HG02798 (cell line): Measurements from ENCODE around the gene DGKA.

Experiments used
- ATAC-seq: cut with Tn5 transposase; IDR thresholded peaks from one replicate; pipeline ENCODE4 v1.9.1; 2021; ENCODE audit warnings: mild to moderate bottlenecking; ENCODE audit not compliant: unreplicated experiment, poor library complexity

DGKA gene

DNA sequence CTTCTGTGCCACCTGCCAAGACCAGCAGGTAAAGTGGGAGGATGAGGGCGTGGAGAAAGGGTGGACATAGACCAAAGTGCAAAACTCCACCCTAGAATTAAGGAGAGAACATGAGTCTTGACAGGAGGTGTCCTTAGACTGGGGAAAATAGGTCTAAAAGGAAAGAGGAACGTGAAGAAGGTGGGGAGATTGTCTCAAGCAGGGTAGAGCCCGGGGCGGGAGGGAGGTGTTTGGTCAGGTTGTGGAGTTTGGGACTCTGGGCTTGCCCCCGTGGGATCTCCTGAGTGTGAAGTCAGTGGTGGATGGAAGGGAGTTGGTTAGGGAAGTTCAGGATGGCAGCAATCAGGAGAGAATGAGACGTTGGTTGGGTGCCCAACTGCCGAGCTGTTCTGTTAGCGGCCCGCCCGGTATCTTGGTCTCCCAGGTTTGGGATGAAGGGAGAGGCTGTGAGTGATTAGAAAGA lies 386 bp downstream of the DGKA start:
- ATAC-seq: no peak

- ATAC-seq: no peak
Observed at GRCh38 chr12:55931780-55932550, 1.0 kb downstream of the DGKA start.

DNA sequence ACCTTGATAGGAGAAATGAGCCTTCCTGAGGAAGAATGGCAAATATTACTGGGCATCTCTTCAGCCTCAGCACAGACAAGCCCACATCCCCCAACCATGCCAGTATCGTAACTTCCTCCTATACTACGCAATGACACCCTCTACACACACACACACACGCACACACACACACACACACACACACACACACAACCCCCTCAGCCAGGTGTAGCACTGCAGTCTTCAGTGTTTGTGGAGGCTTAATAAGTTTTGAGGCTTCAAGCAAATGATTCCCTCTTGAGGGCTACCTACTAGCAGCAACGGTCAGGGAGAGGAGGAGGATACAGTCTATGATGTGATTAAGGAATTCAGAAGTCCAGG lies 1.6 kb downstream of the DGKA start:
- ATAC-seq: no peak

DNA sequence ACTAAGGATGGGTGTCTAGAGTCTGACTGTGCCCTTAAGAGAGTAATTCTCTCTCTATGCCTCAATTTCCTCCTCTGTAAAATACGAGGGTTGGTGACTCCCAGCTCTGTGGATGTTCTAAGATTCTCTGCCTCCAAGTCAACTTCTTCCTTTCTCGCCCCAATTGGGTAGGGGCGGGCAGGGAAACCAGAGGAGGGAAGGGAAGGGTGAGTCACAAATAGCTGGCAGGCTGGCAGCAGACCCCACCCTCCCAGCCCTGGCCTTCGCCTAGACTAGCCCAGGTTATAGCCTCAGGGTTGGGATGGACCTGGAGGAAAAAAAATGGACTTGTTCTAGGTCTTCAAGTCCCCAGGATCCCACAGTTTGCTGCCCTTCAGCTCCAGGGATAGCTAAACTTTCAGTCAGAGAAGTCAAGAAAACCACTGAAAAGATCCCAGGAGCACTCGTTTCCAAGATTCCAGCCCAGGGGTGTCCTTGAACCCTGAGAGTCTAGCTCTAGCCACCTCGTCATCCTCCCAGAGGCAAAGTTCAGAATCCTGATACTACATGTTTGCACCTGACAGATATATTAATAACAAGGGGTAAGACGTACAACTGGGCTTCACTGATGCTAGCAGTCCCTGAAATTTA lies 2.3 kb downstream of the DGKA start:
- ATAC-seq: no peak

GRCh38 chr12:55933799-55934742 lies 3.1 kb downstream of the DGKA start:
- no peak for ATAC-seq

- ATAC-seq: no peak
Observed at GRCh38 chr12:55934773-55935172, 3.8 kb downstream of the DGKA start.

DNA sequence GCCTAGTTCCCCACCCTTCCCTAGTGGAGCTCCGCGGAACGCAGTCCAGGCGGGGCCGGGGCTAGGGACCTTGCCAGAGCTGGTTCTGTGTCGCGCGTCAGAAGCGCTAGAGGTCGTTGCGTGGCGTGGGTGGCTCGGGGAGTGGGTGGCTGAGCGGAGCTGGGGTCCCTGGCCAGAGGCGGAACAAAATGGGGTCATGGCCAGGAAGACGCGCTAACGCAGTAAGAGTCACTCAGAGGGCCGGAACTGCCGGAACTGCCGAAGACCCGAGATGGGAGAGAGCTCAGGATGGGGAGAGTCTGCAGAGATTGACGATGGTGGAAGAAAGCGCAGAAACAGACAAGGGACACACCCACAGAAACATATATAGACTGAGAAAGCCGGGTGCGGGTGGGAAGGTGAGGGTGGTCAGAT lies 4.8 kb downstream of the DGKA start:
- no peak for ATAC-seq

- no peak for ATAC-seq
Observed at GRCh38 chr12:55937981-55938380, 7.0 kb downstream of the DGKA start.

DNA sequence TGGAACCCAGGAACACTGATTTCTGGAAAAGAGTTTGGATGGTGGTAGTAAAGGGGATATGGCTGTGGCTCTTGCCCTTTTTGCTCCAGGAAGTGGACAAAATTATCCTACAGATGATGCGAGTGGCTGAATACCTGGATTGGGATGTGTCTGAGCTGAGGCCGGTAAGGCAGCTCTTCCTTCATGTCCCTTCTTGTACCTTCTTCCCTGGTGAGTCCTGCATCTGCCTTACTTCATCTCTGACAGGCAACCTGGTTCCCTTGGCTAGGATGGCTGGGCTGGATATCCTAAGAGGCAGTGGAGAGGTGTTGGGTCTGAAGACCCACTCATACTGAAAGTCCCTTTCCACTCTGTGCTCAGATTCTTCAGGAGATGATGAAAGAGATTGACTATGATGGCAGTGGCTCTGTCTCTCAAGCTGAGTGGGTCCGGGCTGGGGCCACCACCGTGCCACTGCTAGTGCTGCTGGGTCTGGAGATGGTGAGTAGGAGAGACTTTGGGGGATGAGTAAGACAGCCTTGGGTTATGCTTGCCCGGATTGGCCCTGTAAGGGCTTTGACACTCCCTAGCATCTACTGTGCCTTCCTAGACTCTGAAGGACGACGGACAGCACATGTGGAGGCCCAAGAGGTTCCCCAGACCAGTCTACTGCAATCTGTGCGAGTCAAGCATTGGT lies 8.0 kb downstream of the DGKA start:
- no peak for ATAC-seq

GRCh38 chr12:55940065-55940732 lies 9.2 kb downstream of the DGKA start:
- peak; percentile 95 for ATAC-seq

- ATAC-seq: no peak
Observed at GRCh38 chr12:55942055-55942454, 11.1 kb downstream of the DGKA start.

DNA sequence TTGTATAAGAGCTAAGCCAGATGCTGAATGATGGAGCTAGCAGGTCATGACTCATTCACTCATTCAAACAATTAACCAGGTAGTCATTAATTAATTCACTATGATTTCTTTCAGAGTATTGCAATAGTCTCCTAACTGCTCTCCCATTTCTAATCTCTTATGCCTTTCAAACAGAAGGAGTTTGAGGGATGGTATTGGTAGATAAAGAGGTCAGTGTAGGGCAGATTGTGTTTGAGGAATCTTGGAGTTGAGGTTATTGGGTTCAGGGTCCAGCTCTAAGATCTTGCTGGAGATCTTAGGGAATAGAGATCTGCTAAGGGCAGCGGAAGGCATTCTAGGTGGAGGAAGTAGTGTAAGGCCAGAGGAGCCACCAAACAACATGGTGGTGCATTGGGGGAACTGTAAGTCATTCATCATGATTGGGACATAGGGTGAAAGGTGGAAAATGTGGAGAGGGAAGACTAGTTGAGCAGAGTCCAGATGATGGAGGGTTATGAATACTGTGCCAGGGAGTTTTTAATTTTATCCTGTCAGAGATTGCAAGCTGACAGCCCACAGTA lies 11.7 kb downstream of the DGKA start:
- no peak for ATAC-seq

DNA sequence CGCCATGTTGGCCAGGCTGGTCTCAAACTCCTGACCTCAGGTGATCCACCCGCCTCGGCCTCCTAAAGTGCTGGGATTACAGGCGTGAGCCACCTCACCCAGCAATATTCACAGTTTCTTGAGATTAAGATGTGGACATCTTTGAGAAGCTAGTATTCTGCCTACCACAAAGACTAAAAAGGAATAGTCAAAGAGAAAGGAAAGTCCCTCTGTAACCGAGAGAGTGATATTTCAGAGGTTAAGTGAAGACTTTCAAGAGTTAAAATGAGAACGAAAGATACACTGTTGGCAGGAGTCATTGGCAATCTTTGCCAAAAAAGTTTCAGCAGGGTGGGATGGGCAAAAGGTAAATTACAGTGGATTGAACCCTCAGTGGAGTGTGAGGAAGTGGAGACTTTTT lies 15.6 kb downstream of the DGKA start:
- no peak for ATAC-seq

- ATAC-seq: no peak
Observed at GRCh38 chr12:55955344-55955743, 24.4 kb downstream of the DGKA start.

DNA sequence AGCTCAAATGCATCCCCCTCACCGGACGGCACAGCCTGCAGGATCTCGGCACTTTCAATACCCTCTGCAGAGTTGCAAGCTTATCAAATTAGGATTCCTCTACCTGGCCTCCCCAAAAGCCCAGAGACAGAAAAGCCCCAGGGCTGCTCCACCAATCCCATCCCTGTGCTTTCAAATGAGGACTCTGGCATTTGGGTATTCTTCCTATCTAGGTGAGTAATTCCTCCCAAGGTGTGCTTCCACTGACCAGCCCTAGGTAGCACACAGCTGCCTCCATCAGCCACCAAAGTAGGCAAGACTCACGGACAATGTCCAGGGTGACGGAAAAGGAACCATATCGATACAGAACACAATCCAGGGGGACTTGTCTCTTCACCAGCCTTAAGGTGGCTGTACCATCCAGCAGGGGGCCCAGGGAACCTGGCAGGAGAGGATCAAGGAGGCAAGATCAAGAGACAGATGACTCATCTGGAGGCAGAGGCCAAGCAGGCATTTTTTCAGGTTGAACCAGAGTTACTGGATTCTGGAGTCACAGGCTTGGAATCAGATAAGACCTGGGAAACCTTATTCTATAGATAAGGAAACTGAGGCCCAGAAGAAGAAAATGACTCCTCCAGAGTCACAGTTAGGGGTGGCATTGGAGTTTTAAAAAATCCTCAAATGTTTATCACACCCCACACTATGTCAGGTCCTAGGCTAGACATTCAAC lies 25.0 kb downstream of the DGKA start:
- ATAC-seq: no peak

DNA sequence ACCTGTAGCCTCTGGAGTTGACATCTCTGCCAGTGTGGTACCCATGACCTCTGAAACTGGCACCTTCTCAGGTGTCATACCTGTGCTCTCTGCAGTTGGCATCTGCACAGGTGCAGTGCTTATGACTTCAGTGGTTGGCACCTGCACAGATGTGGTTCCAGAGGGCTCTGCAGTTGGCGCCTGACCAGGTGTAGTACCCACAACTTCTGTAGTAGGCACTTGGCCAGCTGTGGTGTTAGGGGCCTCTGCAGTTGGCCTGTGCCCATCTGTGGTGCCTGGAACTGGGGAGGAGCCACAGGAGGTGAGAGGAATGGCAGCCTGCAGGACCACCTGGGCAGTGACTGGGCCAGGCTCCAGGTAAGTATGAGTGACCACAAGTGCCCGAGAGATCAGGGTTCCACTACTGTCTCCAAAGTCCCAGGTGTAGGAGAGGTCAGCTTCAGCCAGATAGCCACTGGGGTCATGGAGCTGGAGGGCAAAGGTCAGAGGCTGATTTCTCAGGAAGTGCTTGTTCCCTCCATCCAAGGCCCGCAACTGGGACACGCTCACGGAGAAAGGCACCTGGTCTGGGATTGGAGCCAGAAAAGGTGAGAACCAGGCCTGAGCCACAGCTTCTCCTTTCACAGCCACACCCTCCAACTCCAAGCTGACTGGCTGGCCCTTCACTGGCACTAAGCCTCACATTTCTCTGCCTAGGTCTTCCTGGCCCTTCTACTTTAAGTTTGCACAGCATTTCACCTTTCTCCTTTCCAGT lies 26.3 kb downstream of the DGKA start:
- ATAC-seq: no peak

- ATAC-seq: no peak
Observed at GRCh38 chr12:55963760-55964159, 32.8 kb downstream of the DGKA start.

DNA sequence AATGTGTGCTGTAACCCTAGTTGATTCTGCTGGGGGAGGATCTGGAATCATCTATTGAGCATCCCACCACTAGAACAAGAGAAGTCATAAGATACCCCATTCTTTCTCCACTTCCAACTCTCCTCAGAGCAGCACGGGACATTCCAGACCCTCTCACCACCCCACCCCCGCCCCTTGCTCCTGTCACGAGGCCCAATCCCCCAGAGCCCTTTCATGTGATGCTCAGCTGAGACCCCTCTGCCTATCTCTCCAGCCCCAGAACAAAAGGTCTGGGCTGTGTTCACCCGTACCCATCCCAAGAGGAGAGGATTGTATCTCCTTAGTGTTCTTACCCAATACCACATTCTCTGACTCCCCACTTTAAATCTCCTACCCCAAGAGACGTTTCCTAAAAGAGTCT lies 34.3 kb downstream of the DGKA start:
- ATAC-seq: no peak
